HG03095 (cell line): ENCODE results near the gene CENPT.

Experiments
- ATAC-seq: cut with Tn5 transposase; IDR thresholded peaks from one replicate; pipeline ENCODE4 v1.9.1; 2021; ENCODE audit warnings: moderate library complexity; ENCODE audit not compliant: unreplicated experiment

CENPT gene

GRCh38 chr16:67779256-67780014 is 68.1 kb downstream of the CENPT start:
- no peak for ATAC-seq
